K562 (cell line): Measurements from ENCODE around the gene ATXN7. TPM values are rescaled to one million over a fixed set of nuclear protein-coding genes. Genes with fewer than 3 reads are reported as not detected.

ENCODE experiments used
- ATAC-seq: fragments of 200-7000 bp; cut with Tn5 transposase; 3 replicates; pipeline ENCODE4 v1.9.1; 2020; ENCODE audit warnings: moderate library complexity
- BruUV-seq: library from RNA; stranded (reverse); fragments of 400-500 nt; replicated peaks from 2 replicates; lab custom pipeline; 2021; lab: Mats Ljungman, UMichigan
- CTCF ChIA-PET: fragments of 300-600 bp; formaldehyde crosslinking; extraction: SDS; loops from one replicate; lab custom pipeline; 2021; ENCODE audit warnings: low intra/inter-chr PET ratio; lab: Yijun Ruan, JAX
- POLR2A ChIA-PET: fragments of 300-600, 350-650 bp; sonication (Branson Sonifier 250); formaldehyde crosslinking; extraction: SDS; loops from one replicate; lab custom pipeline; 2021; ENCODE audit warnings: antibody characterized with exemption, inconsistent platforms; lab: Yijun Ruan, JAX
- DNase-seq, 4 experiments: peaks; one replicate each; pipeline versions ENCODE4 v3.0.0 to v3.0.0-alpha.2; 2011 to 2018; ENCODE audit warnings: low spot score in 3 of 4, mixed read lengths in 3 of 4; ENCODE audit errors: extremely low read depth in 1 of 4
- FAIRE-seq: peaks from 2 replicates; lab custom pipeline; 2011; peaks lifted over from hg19 to GRCh38; lab: Jason Lieb, UNC
- H2AFZ ChIP-seq: 2 replicates; pipeline ENCODE4 v1.6.0; 2011; ENCODE audit warnings: low read depth, low read length, control low read depth, inconsistent platforms
- H3K27ac ChIP-seq: fragments of 200-600 bp; 3 replicates; pipeline ENCODE4 v1.8.0; 2011; ENCODE audit warnings: low read depth, mild to moderate bottlenecking, control low read depth, inconsistent platforms, low read length, moderate library complexity, mixed read lengths; ENCODE audit errors: extremely low read depth
- H3K27me3 ChIP-seq, 2 experiments: fragments of 300-600 bp in 1 of 2; 2 replicates in 1 of 2; 3 replicates in 1 of 2; pipeline versions ENCODE4 v1.6.0 to v1.8.0; 2011; ENCODE audit warnings: inconsistent platforms in 2 of 2, low read length in 2 of 2, mild to moderate bottlenecking in 1 of 2, mixed read lengths in 1 of 2, moderate library complexity in 1 of 2; ENCODE audit not compliant: control insufficient read depth in 2 of 2, insufficient read depth in 2 of 2
- H3K36me3 ChIP-seq: fragments of 300-600 bp; 3 replicates; pipeline ENCODE4 v1.8.0; 2011; ENCODE audit warnings: mild to moderate bottlenecking, low read length, inconsistent platforms; ENCODE audit not compliant: control insufficient read depth, insufficient read depth
- H3K4me1 ChIP-seq, 2 experiments: fragments of 200-600 bp in 1 of 2; replicated peaks in 1 of 2; 2 replicates in 1 of 2; 3 replicates in 1 of 2; pipeline versions ENCODE4 v1.5.1 to v1.8.0; 2011; ENCODE audit warnings: inconsistent platforms in 2 of 2, low read length in 2 of 2, mild to moderate bottlenecking in 1 of 2, mixed read lengths in 1 of 2, moderate library complexity in 1 of 2; ENCODE audit not compliant: control insufficient read depth in 2 of 2, insufficient read depth in 2 of 2
- H3K4me2 ChIP-seq: 2 replicates; pipeline ENCODE4 v1.6.1; 2011; ENCODE audit warnings: low read length, control low read depth, inconsistent platforms, mixed read lengths; ENCODE audit not compliant: insufficient read depth
- H3K4me3 ChIP-seq: fragments of 200-600 bp; sonication (generic), shearing (Covaris generic); 2 replicates; pipeline ENCODE4 v1.5.1; 2016; ENCODE audit warnings: control low read depth, inconsistent platforms
- H3K79me2 ChIP-seq: fragments of 200-600 bp; 3 replicates; pipeline ENCODE4 v1.8.0; 2011; ENCODE audit warnings: low read length, inconsistent platforms; ENCODE audit not compliant: control insufficient read depth, insufficient read depth
- H3K9ac ChIP-seq, 2 experiments: 2 replicates each; pipeline versions ENCODE4 v1.6.0 to v1.6.1; 2011; ENCODE audit warnings: low read depth in 2 of 2, low read length in 2 of 2, control low read depth in 1 of 2, inconsistent platforms in 1 of 2, mild to moderate bottlenecking in 1 of 2, mixed read lengths in 1 of 2; ENCODE audit not compliant: insufficient read depth in 1 of 2
- H3K9me1 ChIP-seq: one replicate; pipeline ENCODE4 v1.6.0; 2011; ENCODE audit warnings: inconsistent platforms, mild to moderate bottlenecking, low read length, moderate library complexity; ENCODE audit not compliant: control insufficient read depth, insufficient read depth
- H3K9me3 ChIP-seq: replicated peaks from 2 replicates; pipeline ENCODE4 v1.5.1; 2011; ENCODE audit warnings: low read depth, low read length, inconsistent platforms; ENCODE audit not compliant: control insufficient read depth, insufficient read depth
- H4K20me1 ChIP-seq: replicated peaks from 2 replicates; pipeline ENCODE4 v1.6.1; 2011; ENCODE audit warnings: low read length, inconsistent platforms, mixed read lengths; ENCODE audit not compliant: control insufficient read depth, insufficient read depth
- RAD21 ChIP-seq, 2 experiments: fragments of 250-450 bp in 1 of 2; fragments of 450-650 bp in 1 of 2; sonication (Bioruptor Pico) in 1 of 2; formaldehyde crosslinking in 1 of 2; IDR thresholded peaks in 1 of 2; conservative IDR thresholded peaks in 1 of 2; 2 replicates each; pipeline versions ENCODE4 v1.4.0 to v1.8.0; 2020 to 2022; ENCODE audit warnings: mild to moderate bottlenecking in 2 of 2, moderate library complexity in 1 of 2
- ZBTB11 ChIP-seq, 3 experiments: fragments of 200-800 bp in 1 of 3; fragments of 250-450 bp in 1 of 3; fragments of 450-650 bp in 1 of 3; sonication (Bioruptor Pico) in 1 of 3; sonication (Bioruptor generic) in 1 of 3; formaldehyde crosslinking in 1 of 3; IDR thresholded peaks; 2 replicates each; pipeline versions ENCODE4 v1.6.1 to v1.8.0; 2016 to 2022; ENCODE audit warnings: mild to moderate bottlenecking in 2 of 3, missing genetic modification characterization in 2 of 3, missing compliant biosample characterization in 1 of 3, moderate library complexity in 1 of 3
- WGBS: fragments of 100-300 bp; shearing (Covaris generic); methylation state at CpG from one replicate; pipeline ENCODE4 v1.1.6; 2016; ENCODE audit warnings: low coverage, mixed read lengths; ENCODE audit not compliant: insufficient coverage; ENCODE audit errors: missing lambda C conversion rate; 5-methylcytosine and 5-hydroxymethylcytosine counted together
- in situ Hi-C: fragments of 300-500 bp; cut with MboI; formaldehyde crosslinking; loops from 4 replicates; pipeline ENCODE4 v1.15.0; 2018; ENCODE audit warnings: inconsistent platforms, mixed read lengths
- intact Hi-C: fragments of 100-400 bp; cut with micrococcal nuclease; formaldehyde crosslinking; loops from 2 replicates; pipeline ENCODE4 v1.14.2; 2022
- polyA plus RNA-seq, 8 experiments: library from polyadenylated mRNA; depleted of rRNA in 4 of 8; stranded (reverse) in 5 of 8; unstranded in 3 of 8; fragments of >200 nt; fragmentation: Nextera tagmentation in 2 of 8; fragmentation: Illumina TruSeq in 1 of 8; extraction: Ambion mirVana in 2 of 8; extraction: Trizol in 1 of 8; gene quantifications; 2 replicates each; pipeline versions ENCODE4 v1.2.1 to v1.2.3, GENCODE V29; 2011 to 2014; ENCODE audit warnings: inconsistent platforms in 1 of 8, missing spikeins in 1 of 8
- total RNA-seq, 7 experiments: library from RNA; depleted of rRNA in 6 of 7; stranded (reverse); fragments of >200 nt in 6 of 7; fragmentation: Illumina TruSeq in 2 of 7; extraction: Trizol in 2 of 7; gene quantifications; 2 replicates each; pipeline versions ENCODE4 v1.2.1 to v1.2.3, GENCODE V29; 2011 to 2021; ENCODE audit warnings: low replicate concordance in 1 of 7
- TF ChIP-seq, protein P1 (sequence below): fragments of 150-350 bp; conservative IDR thresholded peaks from 2 replicates; pipeline ENCODE4 v1.6.1; 2014; ENCODE audit warnings: low read length
- TF ChIP-seq, protein P2 (sequence below): fragments of 450-650 bp; IDR thresholded peaks from 2 replicates; pipeline ENCODE4 v1.6.1; 2016; ENCODE audit warnings: mild to moderate bottlenecking
- TF ChIP-seq, protein P3 (sequence below): fragments of 450-650 bp; formaldehyde crosslinking; IDR thresholded peaks from 2 replicates; pipeline ENCODE4 v1.4.0; 2020; ENCODE audit warnings: mild to moderate bottlenecking, moderate library complexity
- TF ChIP-seq, protein P4 (sequence below): fragments of 450-650 bp; formaldehyde crosslinking; IDR thresholded peaks from 2 replicates; pipeline ENCODE4 v1.4.0; 2020; ENCODE audit warnings: mild to moderate bottlenecking, moderate library complexity

Gene ATXN7
- total and polyA plus RNA-seq, 9 of the 15 experiments (the other 6 are each of a cell fraction or from before 2014, with no cell fraction given) = 0.41 to 9.2 (median 6.7) TPM

DNA sequence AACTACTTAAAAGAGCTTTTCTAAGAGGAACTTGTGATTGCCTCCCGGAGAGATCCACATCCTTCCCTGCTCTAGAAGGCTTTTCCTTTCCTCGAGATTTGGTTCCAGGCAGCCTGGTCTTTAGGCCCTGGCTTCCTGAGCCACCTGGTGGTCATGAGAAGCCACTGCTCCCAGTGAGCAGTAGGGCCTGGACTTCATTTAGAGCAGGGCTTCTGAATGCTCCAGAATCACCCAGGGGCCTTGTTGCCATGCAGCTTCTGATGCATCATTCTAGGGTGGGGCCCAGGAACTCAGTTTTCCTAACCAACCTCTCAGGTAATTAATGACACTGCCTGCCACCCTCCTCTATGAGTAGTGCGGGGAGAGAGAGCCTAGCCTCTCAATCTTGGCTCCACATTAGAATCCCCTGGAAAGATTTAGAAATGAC lies 130.0 kb downstream of the ATXN7 start:
- Histone ChIP-seq H3K27ac (no peak overlapping the region), H3K9ac (no peak overlapping the region), H3K4me3 (no peak overlapping the region), H3K4me2 (no peak overlapping the region), H3K27me3 (no peaks in the 10 kb centered on the region), H3K9me3 (no peaks in the 10 kb centered on the region), H3K9me1 (no peaks in the 10 kb centered on the region), H2AFZ (no peak overlapping the region), H3K4me1 (no peaks in the 10 kb centered on the region), H3K79me2 (no peaks in the 10 kb centered on the region), H3K36me3 (peaks cover 82% of the 10 kb centered on the region; the same call in 2 of the 3 replicates), H4K20me1 (no peaks in the 10 kb centered on the region)
- 72% methylated on average over 2 of the region's 3 CpGs for WGBS
- in situ Hi-C loops = no loop called here
- ChIA-PET POLR2A (interaction anchor here (1.5 kb wide), 1 partner anchor 10 kb away, joined by 4 read pairs; no protein-coding TSS in a partner anchor), CTCF (interaction anchor here (0.8 to 1.6 kb wide), 4 partner anchors 32 to 644 kb away, joined by 3 to 4 read pairs (median 4); partner anchors contain the start of gene SCAANT1)
- intact Hi-C loops = loop anchor here (2.0 kb wide), 1 partner anchor 31 kb away; no protein-coding TSS in a partner anchor
- ATAC-seq (peak; percentile 95), DNase-seq (peak; percentile 48 to 62 (median 58)), FAIRE-seq (no peak)
- BruUV-seq = no TSS peak
- TF ChIP-seq, protein P1, sequence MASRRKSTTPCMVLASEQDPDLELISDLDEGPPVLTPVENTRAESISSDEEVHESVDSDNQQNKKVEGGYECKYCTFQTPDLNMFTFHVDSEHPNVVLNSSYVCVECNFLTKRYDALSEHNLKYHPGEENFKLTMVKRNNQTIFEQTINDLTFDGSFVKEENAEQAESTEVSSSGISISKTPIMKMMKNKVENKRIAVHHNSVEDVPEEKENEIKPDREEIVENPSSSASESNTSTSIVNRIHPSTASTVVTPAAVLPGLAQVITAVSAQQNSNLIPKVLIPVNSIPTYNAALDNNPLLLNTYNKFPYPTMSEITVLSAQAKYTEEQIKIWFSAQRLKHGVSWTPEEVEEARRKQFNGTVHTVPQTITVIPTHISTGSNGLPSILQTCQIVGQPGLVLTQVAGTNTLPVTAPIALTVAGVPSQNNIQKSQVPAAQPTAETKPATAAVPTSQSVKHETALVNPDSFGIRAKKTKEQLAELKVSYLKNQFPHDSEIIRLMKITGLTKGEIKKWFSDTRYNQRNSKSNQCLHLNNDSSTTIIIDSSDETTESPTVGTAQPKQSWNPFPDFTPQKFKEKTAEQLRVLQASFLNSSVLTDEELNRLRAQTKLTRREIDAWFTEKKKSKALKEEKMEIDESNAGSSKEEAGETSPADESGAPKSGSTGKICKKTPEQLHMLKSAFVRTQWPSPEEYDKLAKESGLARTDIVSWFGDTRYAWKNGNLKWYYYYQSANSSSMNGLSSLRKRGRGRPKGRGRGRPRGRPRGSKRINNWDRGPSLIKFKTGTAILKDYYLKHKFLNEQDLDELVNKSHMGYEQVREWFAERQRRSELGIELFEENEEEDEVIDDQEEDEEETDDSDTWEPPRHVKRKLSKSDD = no peak
- TF ChIP-seq RAD21 (CRISPR knock-in tag; conservative IDR thresholded peaks at IDR 0.05 in 1 of 2, IDR thresholded peaks at IDR 0.05 in 1 of 2) (peak; percentile 61 to 66), ZBTB11 (CRISPR knock-in tag; IDR thresholded peaks at IDR 0.05) (peak in 1 of 3 experiments; percentile 71; a peak in 1 of 6 replicates)
- TF ChIP-seq, protein P2, sequence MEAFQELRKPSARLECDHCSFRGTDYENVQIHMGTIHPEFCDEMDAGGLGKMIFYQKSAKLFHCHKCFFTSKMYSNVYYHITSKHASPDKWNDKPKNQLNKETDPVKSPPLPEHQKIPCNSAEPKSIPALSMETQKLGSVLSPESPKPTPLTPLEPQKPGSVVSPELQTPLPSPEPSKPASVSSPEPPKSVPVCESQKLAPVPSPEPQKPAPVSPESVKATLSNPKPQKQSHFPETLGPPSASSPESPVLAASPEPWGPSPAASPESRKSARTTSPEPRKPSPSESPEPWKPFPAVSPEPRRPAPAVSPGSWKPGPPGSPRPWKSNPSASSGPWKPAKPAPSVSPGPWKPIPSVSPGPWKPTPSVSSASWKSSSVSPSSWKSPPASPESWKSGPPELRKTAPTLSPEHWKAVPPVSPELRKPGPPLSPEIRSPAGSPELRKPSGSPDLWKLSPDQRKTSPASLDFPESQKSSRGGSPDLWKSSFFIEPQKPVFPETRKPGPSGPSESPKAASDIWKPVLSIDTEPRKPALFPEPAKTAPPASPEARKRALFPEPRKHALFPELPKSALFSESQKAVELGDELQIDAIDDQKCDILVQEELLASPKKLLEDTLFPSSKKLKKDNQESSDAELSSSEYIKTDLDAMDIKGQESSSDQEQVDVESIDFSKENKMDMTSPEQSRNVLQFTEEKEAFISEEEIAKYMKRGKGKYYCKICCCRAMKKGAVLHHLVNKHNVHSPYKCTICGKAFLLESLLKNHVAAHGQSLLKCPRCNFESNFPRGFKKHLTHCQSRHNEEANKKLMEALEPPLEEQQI = no peak
- TF ChIP-seq, protein P3, sequence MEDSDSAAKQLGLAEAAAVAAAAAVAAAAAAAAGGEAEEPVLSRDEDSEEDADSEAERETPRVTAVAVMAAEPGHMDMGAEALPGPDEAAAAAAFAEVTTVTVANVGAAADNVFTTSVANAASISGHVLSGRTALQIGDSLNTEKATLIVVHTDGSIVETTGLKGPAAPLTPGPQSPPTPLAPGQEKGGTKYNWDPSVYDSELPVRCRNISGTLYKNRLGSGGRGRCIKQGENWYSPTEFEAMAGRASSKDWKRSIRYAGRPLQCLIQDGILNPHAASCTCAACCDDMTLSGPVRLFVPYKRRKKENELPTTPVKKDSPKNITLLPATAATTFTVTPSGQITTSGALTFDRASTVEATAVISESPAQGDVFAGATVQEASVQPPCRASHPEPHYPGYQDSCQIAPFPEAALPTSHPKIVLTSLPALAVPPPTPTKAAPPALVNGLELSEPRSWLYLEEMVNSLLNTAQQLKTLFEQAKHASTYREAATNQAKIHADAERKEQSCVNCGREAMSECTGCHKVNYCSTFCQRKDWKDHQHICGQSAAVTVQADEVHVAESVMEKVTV (CRISPR knock-in tag) = peak; percentile 51
- TF ChIP-seq, protein P4, sequence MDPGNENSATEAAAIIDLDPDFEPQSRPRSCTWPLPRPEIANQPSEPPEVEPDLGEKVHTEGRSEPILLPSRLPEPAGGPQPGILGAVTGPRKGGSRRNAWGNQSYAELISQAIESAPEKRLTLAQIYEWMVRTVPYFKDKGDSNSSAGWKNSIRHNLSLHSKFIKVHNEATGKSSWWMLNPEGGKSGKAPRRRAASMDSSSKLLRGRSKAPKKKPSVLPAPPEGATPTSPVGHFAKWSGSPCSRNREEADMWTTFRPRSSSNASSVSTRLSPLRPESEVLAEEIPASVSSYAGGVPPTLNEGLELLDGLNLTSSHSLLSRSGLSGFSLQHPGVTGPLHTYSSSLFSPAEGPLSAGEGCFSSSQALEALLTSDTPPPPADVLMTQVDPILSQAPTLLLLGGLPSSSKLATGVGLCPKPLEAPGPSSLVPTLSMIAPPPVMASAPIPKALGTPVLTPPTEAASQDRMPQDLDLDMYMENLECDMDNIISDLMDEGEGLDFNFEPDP (CRISPR knock-in tag) = no peak
